Testis (tissue), 5 donors: ENCODE results near the gene CAMP. TPM values are rescaled to one million over a fixed set of nuclear protein-coding genes. Genes with fewer than 3 reads are reported as not detected.

Experiments used
- DNase-seq: peaks from one replicate; pipeline ENCODE4 v3.0.0-alpha.2; 2019
- H3K27ac ChIP-seq, 2 donors: fragments of 200-600 bp; sonication (generic); one replicate each; pipeline ENCODE4 v1.5.1; 2019
- H3K27me3 ChIP-seq: fragments of 200-600 bp; sonication (generic); one replicate; pipeline ENCODE4 v1.5.1; 2019
- H3K36me3 ChIP-seq: fragments of 200-600 bp; sonication (generic); one replicate; pipeline ENCODE4 v1.5.1; 2017; ENCODE audit warnings: low read depth; ENCODE audit errors: missing control alignments
- H3K4me1 ChIP-seq: fragments of 200-600 bp; sonication (generic); one replicate; pipeline ENCODE4 v1.5.1; 2019
- H3K4me3 ChIP-seq, 2 donors: fragments of 200-600 bp; sonication (generic); one replicate each; pipeline ENCODE4 v1.5.1; 2017 to 2019
- H3K9me3 ChIP-seq: fragments of 200-600 bp; sonication (generic); one replicate; pipeline ENCODE4 v1.5.1; 2017
- POLR2A ChIP-seq: fragments of 450-650 bp; IDR thresholded peaks from one replicate; pipeline ENCODE4 v1.6.1; 2017; ENCODE audit warnings: antibody characterized with exemption, mild to moderate bottlenecking, moderate library complexity
- WGBS, 2 donors: methylation state at CpG; one replicate each; pipeline ENCODE4 v1.1.5; 2018; 5-methylcytosine and 5-hydroxymethylcytosine counted together
- intact Hi-C: fragments of 100-400 bp; cut with DNase I; formaldehyde crosslinking; loops from one replicate; pipeline ENCODE4 v1.15.1; 2023; ENCODE audit warnings: low total_unique reads
- long read RNA-seq, 2 donors: transcript quantifications; one replicate each; lab custom pipeline, GENCODE V29; 2026
- polyA plus RNA-seq: library from polyadenylated mRNA; stranded (reverse); fragments of 350-450 nt; fragmentation: Illumina TruSeq; extraction: RNeasy Lipid Tissue Mini Kit (QIAGEN cat#74804); gene quantifications from one replicate; pipeline ENCODE4 v1.2.3, GENCODE V29; 2014; ENCODE audit warnings: low read depth, low replicate concordance; ENCODE audit not compliant: insufficient read depth
- total RNA-seq, 2 donors: library from RNA; depleted of rRNA; stranded (reverse); fragments of >200 nt; gene quantifications; one replicate each; pipeline ENCODE4 v1.2.3, GENCODE V29; 2016
- TF ChIP-seq, protein P1 (sequence below), 3 experiments: fragments of 450-650 bp in 2 of 3; fragments of 200-600 bp in 1 of 3; sonication (generic) in 1 of 3; IDR thresholded peaks; one replicate each; pipeline ENCODE4 v1.5.1; 2016 to 2019; ENCODE audit warnings: antibody characterized with exemption in 3 of 3, mild to moderate bottlenecking in 2 of 3, moderate library complexity in 1 of 3

Gene CAMP, protein sequence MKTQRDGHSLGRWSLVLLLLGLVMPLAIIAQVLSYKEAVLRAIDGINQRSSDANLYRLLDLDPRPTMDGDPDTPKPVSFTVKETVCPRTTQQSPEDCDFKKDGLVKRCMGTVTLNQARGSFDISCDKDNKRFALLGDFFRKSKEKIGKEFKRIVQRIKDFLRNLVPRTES
- total RNA-seq (1 to 10 TPM; 1.4 to 1.7 TPM), polyA plus RNA-seq (2.8 TPM)
- long read RNA-seq, donor 1, transcript CAMP-201 (4 exons, 745 nt), result major isoform, 6 of 6 reads
- long read RNA-seq, donor 1, partial matches to known transcripts, result 0 of 6 reads
- long read RNA-seq, donor 1, other reads (novel, unspliced or antisense), result 0 of 6 reads
- long read RNA-seq, donor 2, partial matches to known transcripts, result 0 of 2 reads
- long read RNA-seq, donor 2, other reads (novel, unspliced or antisense), result 0 of 2 reads

DNA sequence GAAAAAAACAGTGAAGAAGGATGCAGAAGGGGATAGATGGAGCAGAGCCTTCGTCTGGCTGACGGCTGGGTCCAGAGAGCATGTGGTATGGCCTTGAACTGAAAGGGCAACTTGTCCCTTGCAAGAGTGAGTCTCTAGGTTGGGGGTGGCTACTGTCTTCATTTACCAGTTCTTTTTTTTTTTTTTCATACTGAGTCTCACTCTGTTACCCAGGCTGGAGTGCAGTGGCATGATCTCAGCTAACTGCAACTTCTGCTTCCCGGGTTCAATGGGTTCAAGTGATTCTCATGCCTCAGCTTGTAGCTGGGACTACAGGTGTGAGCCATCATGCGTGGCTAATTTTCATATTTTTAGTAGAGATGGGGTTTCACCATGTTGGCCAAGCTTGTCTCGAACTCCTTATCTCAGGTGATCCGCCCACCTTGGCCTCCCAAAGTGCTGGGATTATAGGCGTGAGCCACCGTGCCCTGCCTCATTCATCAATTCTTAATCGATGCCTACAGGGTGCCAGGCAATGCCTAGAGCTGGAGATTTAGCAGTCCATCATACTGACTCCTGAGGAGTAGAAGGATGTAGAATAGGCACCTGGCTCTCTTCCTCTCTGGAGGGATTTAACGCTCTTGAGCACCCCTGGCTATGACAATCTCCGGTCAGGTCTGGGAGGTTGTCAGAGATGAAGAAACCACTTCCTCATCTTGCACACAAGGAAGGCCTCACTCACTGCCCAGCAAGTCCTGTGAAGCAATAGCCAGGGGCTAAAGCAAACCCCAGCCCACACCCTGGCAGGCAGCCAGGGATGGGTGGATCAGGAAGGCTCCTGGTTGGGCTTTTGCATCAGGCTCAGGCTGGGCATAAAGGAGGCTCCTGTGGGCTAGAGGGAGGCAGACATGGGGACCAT, at the start of gene CAMP:
Gene CAMP, plus strand, starts transcription at position 880 of the 898 bp plus-strand sequence. Its CDS starts 17 bp downstream, at position 897.
- no peaks in the 10 kb centered on the region for H3K9me3 ChIP-seq
- 80 to 83% methylated on average over 11 of the region's 11 CpGs for WGBS, 2 donors
- H3K4me3 ChIP-seq, result no peak within 1 kb of the TSS
- H3K27me3 ChIP-seq, result no peaks in the 10 kb centered on the region
- peak; percentile 37 for DNase-seq
- H3K4me1 ChIP-seq, result peaks cover 4% of the 10 kb centered on the region
- intact Hi-C loops, result no loop called here
- no peaks in the 10 kb centered on the region for H3K36me3 ChIP-seq
- no peak within 1 kb of the TSS for H3K27ac ChIP-seq
- TF ChIP-seq POLR2A, result no peak
- TF ChIP-seq, protein P1, sequence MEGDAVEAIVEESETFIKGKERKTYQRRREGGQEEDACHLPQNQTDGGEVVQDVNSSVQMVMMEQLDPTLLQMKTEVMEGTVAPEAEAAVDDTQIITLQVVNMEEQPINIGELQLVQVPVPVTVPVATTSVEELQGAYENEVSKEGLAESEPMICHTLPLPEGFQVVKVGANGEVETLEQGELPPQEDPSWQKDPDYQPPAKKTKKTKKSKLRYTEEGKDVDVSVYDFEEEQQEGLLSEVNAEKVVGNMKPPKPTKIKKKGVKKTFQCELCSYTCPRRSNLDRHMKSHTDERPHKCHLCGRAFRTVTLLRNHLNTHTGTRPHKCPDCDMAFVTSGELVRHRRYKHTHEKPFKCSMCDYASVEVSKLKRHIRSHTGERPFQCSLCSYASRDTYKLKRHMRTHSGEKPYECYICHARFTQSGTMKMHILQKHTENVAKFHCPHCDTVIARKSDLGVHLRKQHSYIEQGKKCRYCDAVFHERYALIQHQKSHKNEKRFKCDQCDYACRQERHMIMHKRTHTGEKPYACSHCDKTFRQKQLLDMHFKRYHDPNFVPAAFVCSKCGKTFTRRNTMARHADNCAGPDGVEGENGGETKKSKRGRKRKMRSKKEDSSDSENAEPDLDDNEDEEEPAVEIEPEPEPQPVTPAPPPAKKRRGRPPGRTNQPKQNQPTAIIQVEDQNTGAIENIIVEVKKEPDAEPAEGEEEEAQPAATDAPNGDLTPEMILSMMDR (IDR thresholded peaks at IDR 0.05), result no peak

DNA sequence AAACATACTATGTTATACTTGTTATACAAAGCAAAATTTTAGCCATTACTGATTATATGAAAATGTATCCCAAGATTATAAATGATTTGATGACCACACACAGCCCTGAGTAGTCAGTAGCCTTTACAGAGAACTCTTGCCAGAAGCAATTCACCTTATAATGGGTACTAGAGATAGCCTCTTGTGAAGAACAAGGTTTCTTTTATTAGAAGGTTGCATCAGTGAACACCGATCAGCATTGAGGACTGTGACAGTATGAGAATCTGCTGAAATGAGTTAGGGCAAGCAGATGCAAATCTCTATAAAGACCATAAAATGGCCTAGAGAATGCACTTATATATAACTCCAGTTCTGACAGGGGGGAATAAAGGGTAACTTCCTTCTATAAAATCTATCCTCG, 45.2 kb upstream of the CAMP start:
- no peak for DNase-seq
- Histone ChIP-seq H3K36me3 (no peaks in the 10 kb centered on the region), H3K4me1 (no peaks in the 10 kb centered on the region), H3K9me3 (no peaks in the 10 kb centered on the region), H3K27ac (no peak overlapping the region), H3K27me3 (no peaks in the 10 kb centered on the region), H3K4me3 (no peak overlapping the region)
- no peak for TF ChIP-seq POLR2A
- TF ChIP-seq, protein P1 (IDR thresholded peaks at IDR 0.05), result no peak
- intact Hi-C loops, result no loop called here
- WGBS, 2 donors, result 87% methylated on average over 2 of the region's 2 CpGs

DNA sequence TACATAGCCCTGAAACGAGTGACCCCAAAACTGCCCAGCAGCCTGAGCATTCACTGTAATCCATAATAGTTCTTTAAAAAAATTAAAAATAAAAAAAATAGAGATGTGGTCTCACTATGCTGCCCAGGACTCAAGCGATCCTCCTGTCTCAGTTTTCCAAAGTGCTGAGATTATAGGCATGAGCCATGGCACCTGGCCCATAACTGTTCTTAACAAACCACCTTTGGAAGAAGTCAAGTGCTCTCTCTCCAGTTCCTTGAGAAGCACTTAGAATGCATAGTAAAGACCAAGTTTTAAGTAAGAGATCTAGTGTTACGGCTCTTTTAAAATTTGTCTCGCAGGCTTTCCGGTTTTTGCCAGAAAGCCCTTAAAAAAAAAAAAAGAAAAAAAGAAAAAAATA, 43.3 kb upstream of the CAMP start:
- Histone ChIP-seq H3K9me3 (no peaks in the 10 kb centered on the region), H3K27me3 (no peaks in the 10 kb centered on the region), H3K27ac (no peak overlapping the region), H3K4me3 (no peak overlapping the region), H3K4me1 (no peaks in the 10 kb centered on the region), H3K36me3 (no peaks in the 10 kb centered on the region)
- TF ChIP-seq, protein P1 (IDR thresholded peaks at IDR 0.05), result no peak
- TF ChIP-seq POLR2A, result no peak
- WGBS, 2 donors, result 95 to 96% methylated on average over 5 of the region's 5 CpGs
- no peak for DNase-seq
- intact Hi-C loops, result no loop called here

DNA sequence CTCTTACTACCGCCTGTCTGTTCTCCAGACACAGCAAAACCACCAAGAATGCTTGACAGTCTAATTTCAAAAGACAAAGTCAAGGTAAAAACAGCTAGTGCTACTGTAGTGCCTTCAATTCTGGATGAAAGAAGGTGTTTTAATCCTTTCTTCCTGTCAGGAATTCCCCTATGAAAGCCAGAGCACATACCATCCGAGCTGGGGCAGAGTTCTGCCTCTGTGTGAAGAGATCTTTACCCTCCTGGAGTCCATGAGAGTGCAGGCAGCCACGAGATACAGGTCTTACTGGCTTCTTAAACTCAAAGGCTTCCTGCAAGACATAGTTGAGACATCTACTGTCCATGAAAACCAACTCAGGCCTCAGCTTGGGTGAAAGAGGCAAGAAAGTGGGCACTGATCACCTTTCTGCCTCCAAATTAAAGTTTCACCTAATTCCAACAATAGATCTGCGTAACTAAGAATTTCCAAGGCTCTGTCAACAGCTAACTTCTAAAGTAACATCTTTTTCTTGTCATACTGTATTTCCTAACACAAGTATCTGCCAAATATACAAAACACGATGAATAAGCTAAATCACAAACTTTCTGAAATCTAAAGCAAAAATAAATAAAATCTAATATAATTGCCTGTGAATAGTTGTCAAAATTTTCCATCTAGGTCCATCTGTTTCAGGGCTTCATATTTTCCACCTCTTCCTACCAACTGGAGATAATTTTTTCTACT, 42.6 kb upstream of the CAMP start:
- Histone ChIP-seq H3K27ac (no peak overlapping the region), H3K4me3 (no peak overlapping the region), H3K36me3 (no peaks in the 10 kb centered on the region), H3K4me1 (no peaks in the 10 kb centered on the region), H3K9me3 (no peaks in the 10 kb centered on the region), H3K27me3 (no peaks in the 10 kb centered on the region)
- 92 to 98% methylated on average over 5 of the region's 5 CpGs for WGBS, 2 donors
- TF ChIP-seq, protein P1 (IDR thresholded peaks at IDR 0.05), result no peak
- no peak for TF ChIP-seq POLR2A
- intact Hi-C loops, result no loop called here
- DNase-seq, result no peak
